Left ventricle myocardium inferior (tissue), 1 donor: ENCODE data around the gene ZMPSTE24. TPM values are rescaled to one million over a fixed set of nuclear protein-coding genes. Genes with fewer than 3 reads are reported as not detected.

Source experiments
- DNase-seq: peaks from one replicate; pipeline ENCODE4 v3.0.0-alpha.2; 2020
- H3K27ac ChIP-seq: fragments of 200-600 bp; replicated peaks from 2 replicates; pipeline ENCODE4 v1.8.0; 2021
- H3K27me3 ChIP-seq: fragments of 200-600 bp; 2 replicates; pipeline ENCODE4 v1.8.0; 2021; ENCODE audit warnings: low read depth
- H3K36me3 ChIP-seq: fragments of 200-600 bp; 2 replicates; pipeline ENCODE4 v1.8.0; 2021
- H3K4me1 ChIP-seq: fragments of 200-600 bp; 2 replicates; pipeline ENCODE4 v1.8.0; 2021
- H3K4me3 ChIP-seq: fragments of 200-600 bp; 2 replicates; pipeline ENCODE4 v1.8.0; 2021; ENCODE audit warnings: mild to moderate bottlenecking, moderate library complexity
- H3K9me3 ChIP-seq: fragments of 200-600 bp; replicated peaks from 2 replicates; pipeline ENCODE4 v1.8.0; 2021
- intact Hi-C: fragments of 100-400 bp; cut with micrococcal nuclease; formaldehyde crosslinking; loops from one replicate; pipeline ENCODE4 v1.11.0; 2022
- total RNA-seq: library from RNA; stranded (reverse); fragmentation: NEBNext Ultra II Directional; extraction: Animal tissue kit (Norgen Biotek cat#: 25700); gene quantifications from one replicate; pipeline ENCODE4 v1.2.1, GENCODE V29; 2021
- TF ChIP-seq, protein P1 (sequence below): fragments of 200-600 bp; IDR thresholded peaks from 2 replicates; pipeline ENCODE4 v1.8.0; 2021; ENCODE audit warnings: antibody characterized with exemption, mild to moderate bottlenecking, borderline replicate concordance
- donor health status: DM: no; HTN: yes; CAD: no; lungs with severe emphysema.

ZMPSTE24 gene
- total RNA-seq, 1 donor from 2014 or later = 33.8 TPM

DNA sequence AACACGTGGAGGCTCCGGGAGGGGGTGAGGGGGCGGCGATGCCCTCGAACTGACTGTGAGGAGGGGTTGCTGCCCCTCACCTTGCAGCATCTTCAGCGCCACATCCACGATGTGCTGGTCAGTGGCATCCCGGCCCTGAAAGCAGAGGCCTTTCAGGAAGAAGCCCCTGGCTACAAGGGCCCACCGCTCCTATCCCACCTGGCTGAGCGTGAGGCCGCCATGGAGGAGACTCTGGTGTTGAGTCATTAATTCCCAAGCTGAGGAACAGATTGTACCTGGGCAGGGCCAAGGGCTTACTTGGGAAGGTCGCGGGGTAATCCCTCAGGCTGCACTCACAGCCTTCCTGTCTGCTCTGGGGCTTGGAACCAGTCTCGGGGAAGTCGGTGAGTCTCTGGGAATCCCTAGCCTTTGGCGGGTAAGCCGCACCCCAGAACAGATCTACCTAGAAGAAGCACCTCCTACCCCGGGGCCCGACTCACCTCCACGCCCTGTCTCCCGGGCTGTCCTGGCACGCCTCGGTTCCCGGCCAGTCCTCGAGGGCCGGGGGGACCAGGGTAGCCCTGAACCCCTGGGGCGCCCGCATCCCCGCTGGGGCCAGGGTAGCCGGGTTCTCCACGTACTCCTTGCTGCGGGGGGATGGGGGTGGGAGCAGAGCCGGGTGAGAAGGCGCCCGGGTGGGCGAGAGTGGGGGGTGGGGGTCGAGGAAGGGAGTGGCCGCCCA is 45.2 kb downstream of the ZMPSTE24 start:
- no peaks in the 10 kb centered on the region for H3K9me3 ChIP-seq
- intact Hi-C loops = no loop called here
- H3K36me3 ChIP-seq = no peaks in the 10 kb centered on the region
- no peak overlapping the region for H3K27ac ChIP-seq
- DNase-seq = no peak
- H3K4me3 ChIP-seq = peak overlapping the region; percentile 23
- TF ChIP-seq, protein P1, sequence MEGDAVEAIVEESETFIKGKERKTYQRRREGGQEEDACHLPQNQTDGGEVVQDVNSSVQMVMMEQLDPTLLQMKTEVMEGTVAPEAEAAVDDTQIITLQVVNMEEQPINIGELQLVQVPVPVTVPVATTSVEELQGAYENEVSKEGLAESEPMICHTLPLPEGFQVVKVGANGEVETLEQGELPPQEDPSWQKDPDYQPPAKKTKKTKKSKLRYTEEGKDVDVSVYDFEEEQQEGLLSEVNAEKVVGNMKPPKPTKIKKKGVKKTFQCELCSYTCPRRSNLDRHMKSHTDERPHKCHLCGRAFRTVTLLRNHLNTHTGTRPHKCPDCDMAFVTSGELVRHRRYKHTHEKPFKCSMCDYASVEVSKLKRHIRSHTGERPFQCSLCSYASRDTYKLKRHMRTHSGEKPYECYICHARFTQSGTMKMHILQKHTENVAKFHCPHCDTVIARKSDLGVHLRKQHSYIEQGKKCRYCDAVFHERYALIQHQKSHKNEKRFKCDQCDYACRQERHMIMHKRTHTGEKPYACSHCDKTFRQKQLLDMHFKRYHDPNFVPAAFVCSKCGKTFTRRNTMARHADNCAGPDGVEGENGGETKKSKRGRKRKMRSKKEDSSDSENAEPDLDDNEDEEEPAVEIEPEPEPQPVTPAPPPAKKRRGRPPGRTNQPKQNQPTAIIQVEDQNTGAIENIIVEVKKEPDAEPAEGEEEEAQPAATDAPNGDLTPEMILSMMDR = no peak
- peaks cover 20% of the 10 kb centered on the region for H3K27me3 ChIP-seq
- H3K4me1 ChIP-seq = peaks cover 2% of the 10 kb centered on the region

GRCh38 chr1:40303790-40304189 is 45.8 kb downstream of the ZMPSTE24 start:
- TF ChIP-seq, protein P1 = no peak
- DNase-seq = no peak
- H3K27ac ChIP-seq = no peak overlapping the region
- peak overlapping the region; percentile 23 for H3K4me3 ChIP-seq
- H3K27me3 ChIP-seq = peaks cover 20% of the 10 kb centered on the region
- no peaks in the 10 kb centered on the region for H3K36me3 ChIP-seq
- no peaks in the 10 kb centered on the region for H3K9me3 ChIP-seq
- intact Hi-C loops = no loop called here
- peaks cover 7% of the 10 kb centered on the region for H3K4me1 ChIP-seq

DNA sequence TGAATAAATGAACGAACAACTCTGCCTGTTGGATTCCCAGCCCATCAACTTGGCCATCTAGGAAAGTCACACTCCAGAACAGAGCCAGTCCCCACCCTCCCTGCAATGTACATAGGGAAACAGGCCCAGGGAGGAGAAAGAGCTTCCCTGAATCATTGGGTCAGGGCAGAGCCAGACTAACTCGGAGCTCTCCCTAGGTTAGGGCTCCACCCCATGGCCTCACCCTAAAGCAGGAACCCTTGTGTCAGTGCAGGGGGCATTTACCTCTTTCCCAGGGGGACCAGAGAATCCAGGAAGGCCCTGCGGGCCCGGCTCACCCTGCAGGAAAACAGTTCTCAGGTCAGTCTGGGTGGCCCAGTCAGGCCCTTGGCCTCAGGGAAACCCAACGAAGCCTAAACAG is 47.4 kb downstream of the ZMPSTE24 start:
- Histone ChIP-seq H3K36me3 (no peaks in the 10 kb centered on the region), H3K4me3 (no peak overlapping the region), H3K27me3 (peaks cover 20% of the 10 kb centered on the region), H3K4me1 (peaks cover 7% of the 10 kb centered on the region), H3K9me3 (no peaks in the 10 kb centered on the region), H3K27ac (no peak overlapping the region)
- TF ChIP-seq, protein P1 = peak; percentile 29
- intact Hi-C loops = no loop called here
- no peak for DNase-seq

GRCh38 chr1:40305871-40306270 is 47.8 kb downstream of the ZMPSTE24 start:
- peaks cover 20% of the 10 kb centered on the region for H3K27me3 ChIP-seq
- intact Hi-C loops = no loop called here
- no peaks in the 10 kb centered on the region for H3K36me3 ChIP-seq
- no peak for DNase-seq
- TF ChIP-seq, protein P1 = no peak
- no peaks in the 10 kb centered on the region for H3K9me3 ChIP-seq
- no peak overlapping the region for H3K27ac ChIP-seq
- H3K4me3 ChIP-seq = no peak overlapping the region
- H3K4me1 ChIP-seq = peaks cover 7% of the 10 kb centered on the region

- H3K4me1 ChIP-seq = peaks cover 7% of the 10 kb centered on the region
- H3K27me3 ChIP-seq = peaks cover 20% of the 10 kb centered on the region
- no peaks in the 10 kb centered on the region for H3K9me3 ChIP-seq
- no peak overlapping the region for H3K27ac ChIP-seq
- DNase-seq = no peak
- no peaks in the 10 kb centered on the region for H3K36me3 ChIP-seq
- H3K4me3 ChIP-seq = no peak overlapping the region
- TF ChIP-seq, protein P1 = no peak
- intact Hi-C loops = no loop called here
Measured at GRCh38 chr1:40306296-40306695, 48.3 kb downstream of the ZMPSTE24 start.
